Lung (tissue), 12 donors: ENCODE data around the gene TESMIN. TPM values are rescaled to one million over a fixed set of nuclear protein-coding genes. Genes with fewer than 3 reads are reported as not detected.

Experiments used
- ATAC-seq: fragments of 200-7000 bp; cut with Tn5 transposase; one replicate; pipeline ENCODE4 v1.9.1; 2020; ENCODE audit warnings: moderate number of reproducible peaks; ENCODE audit not compliant: insufficient read depth, low FRiP score
- DNase-seq, 3 donors: peaks; one replicate each; pipeline ENCODE4 v3.0.0-alpha.2; 2013 to 2017
- H3K27ac ChIP-seq, 2 donors: one replicate each; pipeline ENCODE4 v1.5.1; 2013; ENCODE audit warnings: mild to moderate bottlenecking in 2 of 2, moderate library complexity in 2 of 2, control low read depth in 1 of 2, inconsistent platforms in 1 of 2, low read depth in 1 of 2, low read length in 1 of 2
- H3K27me3 ChIP-seq, 3 donors: one replicate each; pipeline ENCODE4 v1.5.1; 2013; ENCODE audit warnings: low read length in 2 of 3; ENCODE audit not compliant: control insufficient read depth in 3 of 3, insufficient read depth in 3 of 3
- H3K36me3 ChIP-seq, 4 donors: one replicate each; pipeline ENCODE4 v1.5.1; 2013; ENCODE audit warnings: low read length in 4 of 4, mild to moderate bottlenecking in 1 of 4, moderate library complexity in 1 of 4; ENCODE audit not compliant: control insufficient read depth in 4 of 4, insufficient read depth in 4 of 4
- H3K4me1 ChIP-seq, 5 donors: one replicate each; pipeline ENCODE4 v1.5.1; 2013; ENCODE audit warnings: low read length in 5 of 5, mild to moderate bottlenecking in 2 of 5, moderate library complexity in 1 of 5; ENCODE audit not compliant: control insufficient read depth in 5 of 5, insufficient read depth in 5 of 5
- H3K4me3 ChIP-seq: one replicate; pipeline ENCODE4 v1.5.1; 2013; ENCODE audit warnings: mild to moderate bottlenecking, control low read depth, moderate library complexity
- H3K9ac ChIP-seq, 2 donors: one replicate each; pipeline ENCODE4 v1.5.1; 2013; ENCODE audit warnings: low read length in 2 of 2, control low read depth in 1 of 2; ENCODE audit not compliant: insufficient read depth in 1 of 2
- H3K9me3 ChIP-seq, 4 donors: one replicate each; pipeline ENCODE4 v1.5.1; 2013; ENCODE audit warnings: low read length in 3 of 4, mild to moderate bottlenecking in 1 of 4, moderate library complexity in 1 of 4; ENCODE audit not compliant: control insufficient read depth in 4 of 4, insufficient read depth in 3 of 4
- CTCF ChIP-seq: IDR thresholded peaks from 2 replicates; pipeline ENCODE4 v1.5.1; 2012; ENCODE audit warnings: mild to moderate bottlenecking; ENCODE audit errors: control extremely low read depth, extremely low read depth
- WGBS, 2 donors: extraction: QIAGEN DNeasy Blood & Tissue Kit; methylation state at CpG; one replicate each; pipeline ENCODE4 v1.1.7; 2013; 5-methylcytosine and 5-hydroxymethylcytosine counted together
- polyA plus RNA-seq, 2 donors: library from polyadenylated mRNA; stranded (reverse); fragments of 200-250 nt; gene quantifications; one replicate each; pipeline ENCODE4 v1.2.1, GENCODE V29; 2013
- total RNA-seq, 2 donors: library from RNA; depleted of rRNA in 1 of 2; stranded (reverse); fragments of >200 nt in 1 of 2; gene quantifications; one replicate each; pipeline ENCODE4 v1.2.1, GENCODE V29; 2014 to 2021
- donor health status: control.
- donor health status: control.
- donor health status: Bipolar disorder and iron deficiency.
- donor health status: healthy.
- donor health status: DM: yes; HTN: yes; CAD: no.

The TESMIN gene
- total and polyA plus RNA-seq, 4 donors: 0.55 to 6.7 (median 1.8) TPM

- ATAC-seq (no peak), DNase-seq (no peak)
- Histone ChIP-seq H3K4me1 (peaks cover 0 to 5% (median 0%) of the 10 kb centered on the region in 5 donors), H3K4me3 (no peak overlapping the region), H3K9ac (no peak overlapping the region), H3K36me3 (no peaks in the 10 kb centered on the region), H3K27ac (no peak overlapping the region), H3K27me3 (peaks cover 0 to 35% (median 0%) of the 10 kb centered on the region in 3 donors), H3K9me3 (peaks cover 0 to 7% (median 2%) of the 10 kb centered on the region in 4 donors)
- no peak for TF ChIP-seq CTCF
- 93% methylated on average over 10 of the region's 10 CpGs for WGBS, 2 donors
These were observed 59.2 kb downstream of the TESMIN start for GRCh38 chr11:68692115-68692514.

- peaks cover 0 to 36% (median 0%) of the 10 kb centered on the region in 3 donors for H3K27me3 ChIP-seq
- no peak for TF ChIP-seq CTCF
- no peak overlapping the region for H3K9ac ChIP-seq
- DNase-seq: no peak
- H3K4me3 ChIP-seq: no peak overlapping the region
- peaks cover 0 to 10% (median 0%) of the 10 kb centered on the region in 5 donors for H3K4me1 ChIP-seq
- H3K9me3 ChIP-seq: peaks cover 0 to 5% (median 0%) of the 10 kb centered on the region in 4 donors
- no peak for ATAC-seq
- no peak overlapping the region for H3K27ac ChIP-seq
- WGBS, 2 donors: 80 to 90% methylated on average over 9 of the region's 9 CpGs
- H3K36me3 ChIP-seq: no peaks in the 10 kb centered on the region
These were observed 59.9 kb downstream of the TESMIN start for GRCh38 chr11:68691402-68691784.

GRCh38 chr11:68690671-68691401, 60.5 kb downstream of the TESMIN start:
- Histone ChIP-seq H3K9me3 (peaks cover 0 to 2% (median 0%) of the 10 kb centered on the region in 4 donors), H3K4me1 (peaks cover 0 to 10% (median 0%) of the 10 kb centered on the region in 5 donors), H3K36me3 (no peaks in the 10 kb centered on the region), H3K27me3 (peaks cover 0 to 41% (median 4%) of the 10 kb centered on the region in 3 donors), H3K9ac (no peak overlapping the region), H3K4me3 (no peak overlapping the region), H3K27ac (no peak overlapping the region)
- no peak for ATAC-seq
- no peak for TF ChIP-seq CTCF
- WGBS, 2 donors: 50 to 67% methylated on average over 16 of the region's 16 CpGs
- DNase-seq: no peak
